ACC112 (cell line): Measurements from ENCODE around the gene SLC2A1.

Experiments used
- H2AFZ ChIP-seq: fragments of 200-600 bp; sonication (generic); one replicate; pipeline ENCODE4 v1.6.0; 2017; ENCODE audit warnings: antibody characterized with exemption, low read length; ENCODE audit not compliant: unreplicated experiment
- H3K27ac ChIP-seq: fragments of 200-600 bp; sonication (generic); 2 replicates; pipeline ENCODE4 v1.5.1; 2014; ENCODE audit warnings: low read depth, mild to moderate bottlenecking, antibody characterized with exemption, low read length, moderate library complexity
- H3K27me3 ChIP-seq: fragments of 200-600 bp; sonication (generic); 2 replicates; pipeline ENCODE4 v1.6.1; 2014; ENCODE audit warnings: mild to moderate bottlenecking, antibody characterized with exemption, low read length, moderate library complexity, mixed read lengths; ENCODE audit not compliant: insufficient read depth
- H3K36me3 ChIP-seq: fragments of 200-600 bp; sonication (generic); 2 replicates; pipeline ENCODE4 v1.6.1; 2016; ENCODE audit warnings: mild to moderate bottlenecking, antibody characterized with exemption, low read length, moderate library complexity, mixed read lengths; ENCODE audit not compliant: insufficient read depth
- H3K4me1 ChIP-seq: fragments of 200-600 bp; sonication (generic); one replicate; pipeline ENCODE4 v1.6.1; 2016; ENCODE audit warnings: low read length, mixed read lengths; ENCODE audit not compliant: insufficient read depth, unreplicated experiment, control insufficient read depth
- H3K4me3 ChIP-seq: fragments of 200-600 bp; sonication (generic); 2 replicates; pipeline ENCODE4 v1.5.1; 2014; ENCODE audit warnings: mild to moderate bottlenecking, low read depth, low read length
- H3K79me2 ChIP-seq: fragments of 200-600 bp; sonication (generic); one replicate; pipeline ENCODE4 v1.6.0; 2016; ENCODE audit warnings: low read length; ENCODE audit not compliant: control insufficient read depth, unreplicated experiment, insufficient read depth

Gene SLC2A1

GRCh38 chr1:42958488-42959319 lies at the start of gene SLC2A1:
SLC2A1 (minus strand) TSS chr1:42958868; CDS start chr1:42958651, 217 bp downstream.
- Histone ChIP-seq H3K79me2 (peaks cover 46% of the 10 kb centered on the region), H3K27me3 (no peaks in the 10 kb centered on the region), H3K27ac (peak within 1 kb of the TSS; percentile 62), H2AFZ (peak within 1 kb of the TSS; percentile 73), H3K36me3 (no peaks in the 10 kb centered on the region), H3K4me1 (peaks cover 18% of the 10 kb centered on the region), H3K4me3 (peak within 1 kb of the TSS; percentile 95)

DNA sequence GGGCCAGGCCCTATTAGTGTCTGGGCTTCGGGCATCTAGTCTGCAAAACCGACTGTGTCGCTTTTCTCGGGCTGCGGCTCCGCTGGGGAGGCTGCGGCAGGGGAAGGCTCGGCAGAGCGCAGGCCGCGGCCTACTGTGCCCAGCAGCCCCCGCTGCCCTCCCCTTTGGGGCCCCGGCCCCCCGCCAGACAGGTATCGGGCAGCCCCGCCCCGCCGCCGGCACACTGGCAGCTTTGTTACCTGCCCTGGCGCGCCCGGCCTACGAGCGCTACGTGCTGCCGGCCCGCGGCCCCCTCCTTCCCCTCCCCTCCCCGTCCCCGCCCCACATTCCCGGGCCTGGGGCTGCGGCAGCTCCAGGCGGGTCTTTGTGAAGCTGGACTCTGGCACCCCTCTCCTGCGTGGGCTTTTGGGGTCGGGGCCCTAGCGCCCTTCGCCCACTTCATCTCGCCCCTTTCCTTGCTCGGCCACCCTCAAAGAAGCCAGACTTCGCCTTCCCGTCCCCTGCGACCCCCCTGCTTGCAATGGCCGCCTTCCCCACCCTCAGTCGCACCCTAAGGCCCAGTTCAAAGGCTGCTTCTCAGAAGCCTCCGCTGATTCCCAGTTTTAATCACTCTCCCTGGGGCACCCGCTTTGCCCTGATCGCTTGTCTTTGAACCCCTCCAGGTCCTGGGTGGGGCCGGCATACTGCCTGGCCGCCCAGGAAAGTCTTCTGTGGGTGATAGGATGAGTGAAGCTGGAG lies 48.9 kb upstream of the SLC2A1 start:
- Histone ChIP-seq H3K4me3 (no peak overlapping the region), H3K36me3 (no peaks in the 10 kb centered on the region), H3K27ac (no peak overlapping the region), H2AFZ (no peak overlapping the region), H3K27me3 (peaks cover 54% of the 10 kb centered on the region), H3K4me1 (no peaks in the 10 kb centered on the region), H3K79me2 (no peaks in the 10 kb centered on the region)

DNA sequence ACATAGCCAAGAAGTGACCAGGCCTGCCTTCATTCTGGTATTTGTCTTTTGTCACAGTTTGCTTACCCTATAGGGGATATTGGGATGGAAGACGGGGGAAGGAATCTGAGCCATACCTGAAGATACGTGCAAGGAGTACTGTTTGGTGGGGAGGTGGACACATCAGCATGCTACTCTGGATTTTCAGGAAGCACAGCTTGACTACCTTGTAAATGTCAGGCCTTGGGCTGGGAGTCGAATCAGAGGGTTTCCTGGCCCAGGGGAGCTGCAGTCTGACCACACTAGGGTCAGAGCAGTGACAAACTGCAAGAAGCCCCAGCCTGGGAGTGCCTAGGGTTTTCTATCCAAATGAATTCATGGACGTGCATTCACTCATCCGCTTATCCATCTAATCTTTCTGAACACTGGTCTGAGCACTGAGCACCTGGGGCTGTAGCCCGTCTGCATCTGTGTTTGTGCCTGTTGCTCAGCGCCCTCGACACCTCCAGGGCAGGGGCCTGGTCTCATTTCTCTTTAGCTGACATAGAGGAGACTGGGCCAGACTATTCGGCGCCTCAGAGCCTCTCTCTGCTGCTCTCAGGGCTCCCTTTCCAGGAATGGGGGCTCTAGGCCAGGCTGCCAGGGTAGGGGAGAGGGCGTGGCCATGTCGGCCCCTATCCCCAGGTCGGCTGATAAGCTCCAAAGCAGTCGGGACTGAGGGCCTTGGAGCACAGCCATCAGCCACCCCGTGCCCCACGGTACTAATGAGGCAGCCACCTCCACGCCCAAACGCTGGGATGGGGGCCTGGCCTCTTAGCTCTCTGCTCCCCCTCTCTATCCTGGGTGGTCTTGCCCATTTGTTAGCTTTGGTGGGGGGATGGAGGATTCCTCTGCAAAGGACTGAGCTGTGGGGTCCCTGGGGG lies 47.0 kb upstream of the SLC2A1 start:
- H3K27ac ChIP-seq: no peak overlapping the region
- H3K4me3 ChIP-seq: no peak overlapping the region
- H3K79me2 ChIP-seq: no peaks in the 10 kb centered on the region
- H3K27me3 ChIP-seq: peaks cover 38% of the 10 kb centered on the region
- H2AFZ ChIP-seq: no peak overlapping the region
- no peaks in the 10 kb centered on the region for H3K4me1 ChIP-seq
- H3K36me3 ChIP-seq: no peaks in the 10 kb centered on the region

- no peak overlapping the region for H2AFZ ChIP-seq
- H3K4me1 ChIP-seq: no peaks in the 10 kb centered on the region
Measured at GRCh38 chr1:43004587-43005459, 46.2 kb upstream of the SLC2A1 start.

DNA sequence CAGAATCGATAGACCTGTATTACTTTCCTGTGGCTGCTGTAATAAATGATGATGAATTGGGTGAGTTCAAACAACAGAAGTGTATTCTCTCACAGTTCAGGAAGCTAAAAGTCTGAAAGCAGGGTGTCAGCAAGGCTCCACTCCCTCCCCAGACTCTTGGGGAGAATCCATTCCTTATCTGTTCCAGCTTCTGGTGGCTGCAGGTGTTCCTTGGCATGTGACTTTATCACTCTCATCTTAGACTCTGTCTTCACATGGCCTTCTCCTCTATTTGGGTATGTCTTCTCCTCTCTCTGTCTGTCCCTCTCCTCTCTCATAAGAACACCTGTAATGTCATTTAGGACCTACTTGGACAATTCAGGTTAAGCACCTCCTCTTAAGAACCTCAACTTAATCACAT lies 44.1 kb upstream of the SLC2A1 start:
- Histone ChIP-seq H3K4me3 (no peak overlapping the region), H3K27ac (no peak overlapping the region), H3K27me3 (peaks cover 28% of the 10 kb centered on the region), H3K79me2 (no peaks in the 10 kb centered on the region), H2AFZ (no peak overlapping the region), H3K4me1 (peaks cover 4% of the 10 kb centered on the region), H3K36me3 (no peaks in the 10 kb centered on the region)

More at GRCh38 chr1:43004587-43005459, 46.2 kb upstream of the SLC2A1 start:
- Histone ChIP-seq H3K79me2 (no peaks in the 10 kb centered on the region), H3K27ac (no peak overlapping the region), H3K27me3 (peaks cover 38% of the 10 kb centered on the region), H3K36me3 (no peaks in the 10 kb centered on the region), H3K4me3 (no peak overlapping the region)

- peaks cover 24% of the 10 kb centered on the region for H3K27me3 ChIP-seq
- H3K36me3 ChIP-seq: no peaks in the 10 kb centered on the region
- H3K27ac ChIP-seq: no peak overlapping the region
- no peak overlapping the region for H3K4me3 ChIP-seq
- H3K4me1 ChIP-seq: peaks cover 4% of the 10 kb centered on the region
- no peaks in the 10 kb centered on the region for H3K79me2 ChIP-seq
- H2AFZ ChIP-seq: no peak overlapping the region
Measured at GRCh38 chr1:43002116-43002515, 43.4 kb upstream of the SLC2A1 start.

DNA sequence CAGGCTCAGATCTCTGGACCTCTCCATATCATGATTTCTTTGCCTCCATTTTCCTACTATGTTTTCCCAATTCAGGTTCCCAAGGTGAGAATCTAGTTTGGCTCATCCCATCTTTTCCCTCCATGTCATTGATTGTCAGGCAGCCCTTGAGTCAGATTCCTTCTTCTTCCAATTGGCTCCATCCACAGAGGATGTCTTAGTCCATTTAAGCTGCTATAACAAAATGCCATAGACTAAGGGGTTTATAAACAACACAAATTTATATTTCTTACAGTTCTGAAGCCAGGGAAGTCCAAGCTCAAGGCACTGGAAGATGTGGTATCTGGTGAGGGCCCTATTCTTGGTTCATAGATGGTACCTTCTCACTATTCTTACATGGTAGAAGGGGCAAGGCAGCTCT lies 42.8 kb upstream of the SLC2A1 start:
- Histone ChIP-seq H3K36me3 (no peaks in the 10 kb centered on the region), H2AFZ (no peak overlapping the region), H3K79me2 (no peaks in the 10 kb centered on the region), H3K4me1 (peaks cover 4% of the 10 kb centered on the region), H3K27ac (no peak overlapping the region), H3K4me3 (no peak overlapping the region), H3K27me3 (peaks cover 19% of the 10 kb centered on the region)

GRCh38 chr1:43000271-43000670 lies 41.6 kb upstream of the SLC2A1 start:
- peaks cover 8% of the 10 kb centered on the region; the same call in 1 of the 2 replicates for H3K27me3 ChIP-seq

DNA sequence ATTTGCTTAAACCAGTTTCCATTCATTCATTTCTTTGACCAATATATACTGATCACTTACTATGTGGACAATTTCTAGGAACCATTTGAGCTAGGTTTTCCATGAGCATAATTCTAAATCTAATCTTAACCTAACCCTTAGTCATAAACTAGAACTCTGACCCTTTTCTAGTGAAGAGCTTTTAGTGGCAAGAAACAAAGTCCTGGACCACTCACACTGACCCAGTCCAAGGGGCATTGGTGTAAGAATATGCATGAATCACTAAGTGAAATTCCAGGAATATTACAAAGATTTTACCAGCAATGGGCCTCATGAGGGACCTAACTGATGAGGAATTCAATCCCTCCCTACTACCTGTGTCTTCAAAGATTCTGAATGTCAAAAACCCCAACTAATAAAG lies 40.6 kb upstream of the SLC2A1 start:
- no peak overlapping the region for H3K4me3 ChIP-seq
- H3K79me2 ChIP-seq: no peaks in the 10 kb centered on the region
- no peaks in the 10 kb centered on the region for H3K27me3 ChIP-seq
- peaks cover 4% of the 10 kb centered on the region for H3K4me1 ChIP-seq
- H3K36me3 ChIP-seq: no peaks in the 10 kb centered on the region
- H3K27ac ChIP-seq: no peak overlapping the region
- H2AFZ ChIP-seq: no peak overlapping the region

More at GRCh38 chr1:43000271-43000670, 41.6 kb upstream of the SLC2A1 start:
- Histone ChIP-seq H2AFZ (no peak overlapping the region), H3K4me3 (no peak overlapping the region), H3K36me3 (no peaks in the 10 kb centered on the region), H3K27ac (no peak overlapping the region), H3K4me1 (peaks cover 4% of the 10 kb centered on the region), H3K79me2 (no peaks in the 10 kb centered on the region)
